Smooth muscle cell (in vitro differentiated cells): ENCODE results near the gene SLC25A51. TPM values are rescaled to one million over a fixed set of nuclear protein-coding genes. Genes with fewer than 3 reads are reported as not detected.

Experiments
- DNase-seq: peaks from one replicate; lab custom pipeline; 2025; ENCODE audit not compliant: unreplicated experiment; lab: John Stamatoyannopoulos, UW
- H2AFZ ChIP-seq: fragments of 200-600 bp; sonication (generic); 2 replicates; pipeline ENCODE4 v1.6.0; 2016; ENCODE audit warnings: antibody characterized with exemption, low read depth, mild to moderate bottlenecking
- H3F3A ChIP-seq: fragments of 200-600 bp; sonication (generic); 2 replicates; pipeline ENCODE4 v1.6.0; 2017; ENCODE audit warnings: antibody characterized with exemption, low read depth
- H3K27ac ChIP-seq: fragments of 200-600 bp; sonication (generic); 2 replicates; pipeline ENCODE4 v1.5.1; 2016; ENCODE audit warnings: low read depth, mild to moderate bottlenecking
- H3K27me3 ChIP-seq: fragments of 200-600 bp; sonication (generic); 2 replicates; pipeline ENCODE4 v1.6.1; 2016; ENCODE audit warnings: low read depth, mild to moderate bottlenecking
- H3K36me3 ChIP-seq: fragments of 200-600 bp; sonication (generic); 2 replicates; pipeline ENCODE4 v1.5.1; 2016; ENCODE audit warnings: low read depth
- H3K4me1 ChIP-seq: fragments of 200-600 bp; sonication (generic); 2 replicates; pipeline ENCODE4 v1.5.1; 2016; ENCODE audit warnings: low read depth
- H3K4me2 ChIP-seq: fragments of 200-600 bp; sonication (generic); 2 replicates; pipeline ENCODE4 v1.6.0; 2016; ENCODE audit warnings: mild to moderate bottlenecking
- H3K4me3 ChIP-seq: fragments of 200-600 bp; sonication (generic); 2 replicates; pipeline ENCODE4 v1.5.1; 2016; ENCODE audit warnings: mild to moderate bottlenecking
- H3K79me2 ChIP-seq: fragments of 200-600 bp; sonication (generic); 2 replicates; pipeline ENCODE4 v1.6.0; 2016; ENCODE audit warnings: low read depth, mild to moderate bottlenecking
- H3K9ac ChIP-seq: fragments of 200-600 bp; sonication (generic); 2 replicates; pipeline ENCODE4 v1.6.0; 2016; ENCODE audit warnings: low read depth
- H3K9me3 ChIP-seq: fragments of 200-600 bp; sonication (generic); replicated peaks from 2 replicates; pipeline ENCODE4 v1.5.1; 2016; ENCODE audit warnings: low read depth
- H4K20me1 ChIP-seq: fragments of 200-600 bp; sonication (generic); 2 replicates; pipeline ENCODE4 v1.6.0; 2016; ENCODE audit warnings: low read depth
- WGBS: methylation state at CpG from one replicate; pipeline ENCODE4 v1.1.7; 2016; ENCODE audit warnings: low lambda C conversion rate; 5-methylcytosine and 5-hydroxymethylcytosine counted together
- polyA plus RNA-seq: library from polyadenylated mRNA; unstranded; fragments of >200 nt; fragmentation: Nextera tagmentation; extraction: Ambion mirVana; gene quantifications from 2 replicates; pipeline ENCODE4 v1.2.1, GENCODE V29; 2016
- total RNA-seq: library from RNA; depleted of rRNA; stranded (reverse); fragments of >200 nt; gene quantifications from 2 replicates; pipeline ENCODE4 v1.2.3, GENCODE V29; 2014
- TF ChIP-seq, protein P1 (sequence below): fragments of 200-600 bp; sonication (generic); IDR thresholded peaks from 2 replicates; pipeline ENCODE4 v1.5.1; 2017; ENCODE audit warnings: borderline replicate concordance, mild to moderate bottlenecking, antibody characterized with exemption; ENCODE audit not compliant: insufficient read depth, poor library complexity, severe bottlenecking

The SLC25A51 gene
- total and polyA plus RNA-seq, 2 experiments from 2014 or later: 6.5 to 32.0 TPM

DNA sequence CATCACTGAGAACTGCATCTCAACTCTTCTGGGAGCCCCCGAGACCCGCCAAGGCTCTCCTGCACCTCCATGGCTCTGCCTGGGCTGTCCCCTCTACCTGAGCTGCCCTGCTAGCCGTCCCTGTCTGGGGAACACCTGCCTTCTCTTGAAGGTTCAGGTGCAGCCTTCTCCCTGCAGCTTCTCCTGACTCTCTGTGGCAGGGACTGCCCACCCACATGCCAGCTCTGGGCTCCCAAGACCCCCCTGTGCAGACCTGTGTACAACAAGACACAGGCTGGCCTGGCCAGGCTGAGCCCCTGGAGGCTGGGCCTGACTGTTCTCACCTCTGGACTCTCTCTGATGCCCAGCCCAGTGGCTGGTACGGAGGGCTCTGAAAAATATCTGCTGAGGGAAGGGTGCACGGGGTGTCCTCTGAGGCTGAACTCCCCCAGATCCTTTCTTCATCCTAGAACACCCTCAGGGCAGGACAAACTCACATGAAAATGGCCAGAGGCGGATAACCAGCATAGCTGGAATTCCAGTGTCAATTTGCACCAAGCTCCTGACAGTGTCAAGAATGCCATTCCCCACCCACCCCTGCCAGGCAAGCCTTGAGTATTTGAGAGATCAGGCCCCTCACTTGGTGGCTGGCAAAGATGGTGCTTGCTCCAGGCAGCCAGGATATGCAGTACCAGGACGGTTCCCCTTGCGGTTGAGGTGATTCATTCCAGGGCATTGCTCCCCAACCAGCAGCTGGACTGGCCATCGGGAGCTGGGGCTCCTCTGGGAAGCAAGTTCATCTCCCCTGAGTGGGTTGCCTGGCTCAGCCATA is 40.9 kb upstream of the SLC25A51 start:
- Histone ChIP-seq H2AFZ (no peak overlapping the region), H3K27me3 (no peaks in the 10 kb centered on the region), H3K4me3 (no peak overlapping the region), H3K4me1 (peaks cover 23% of the 10 kb centered on the region), H3K9ac (no peak overlapping the region), H4K20me1 (no peaks in the 10 kb centered on the region), H3K27ac (peak overlapping the region; percentile 82), H3K9me3 (no peaks in the 10 kb centered on the region), H3K79me2 (peaks cover 4% of the 10 kb centered on the region), H3K36me3 (no peaks in the 10 kb centered on the region), H3K4me2 (peak overlapping the region; percentile 57), H3F3A (peaks cover 20% of the 10 kb centered on the region)
- WGBS: 66% methylated on average over 9 of the region's 9 CpGs
- DNase-seq: no peak
- TF ChIP-seq, protein P1, sequence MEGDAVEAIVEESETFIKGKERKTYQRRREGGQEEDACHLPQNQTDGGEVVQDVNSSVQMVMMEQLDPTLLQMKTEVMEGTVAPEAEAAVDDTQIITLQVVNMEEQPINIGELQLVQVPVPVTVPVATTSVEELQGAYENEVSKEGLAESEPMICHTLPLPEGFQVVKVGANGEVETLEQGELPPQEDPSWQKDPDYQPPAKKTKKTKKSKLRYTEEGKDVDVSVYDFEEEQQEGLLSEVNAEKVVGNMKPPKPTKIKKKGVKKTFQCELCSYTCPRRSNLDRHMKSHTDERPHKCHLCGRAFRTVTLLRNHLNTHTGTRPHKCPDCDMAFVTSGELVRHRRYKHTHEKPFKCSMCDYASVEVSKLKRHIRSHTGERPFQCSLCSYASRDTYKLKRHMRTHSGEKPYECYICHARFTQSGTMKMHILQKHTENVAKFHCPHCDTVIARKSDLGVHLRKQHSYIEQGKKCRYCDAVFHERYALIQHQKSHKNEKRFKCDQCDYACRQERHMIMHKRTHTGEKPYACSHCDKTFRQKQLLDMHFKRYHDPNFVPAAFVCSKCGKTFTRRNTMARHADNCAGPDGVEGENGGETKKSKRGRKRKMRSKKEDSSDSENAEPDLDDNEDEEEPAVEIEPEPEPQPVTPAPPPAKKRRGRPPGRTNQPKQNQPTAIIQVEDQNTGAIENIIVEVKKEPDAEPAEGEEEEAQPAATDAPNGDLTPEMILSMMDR: no peak

DNA sequence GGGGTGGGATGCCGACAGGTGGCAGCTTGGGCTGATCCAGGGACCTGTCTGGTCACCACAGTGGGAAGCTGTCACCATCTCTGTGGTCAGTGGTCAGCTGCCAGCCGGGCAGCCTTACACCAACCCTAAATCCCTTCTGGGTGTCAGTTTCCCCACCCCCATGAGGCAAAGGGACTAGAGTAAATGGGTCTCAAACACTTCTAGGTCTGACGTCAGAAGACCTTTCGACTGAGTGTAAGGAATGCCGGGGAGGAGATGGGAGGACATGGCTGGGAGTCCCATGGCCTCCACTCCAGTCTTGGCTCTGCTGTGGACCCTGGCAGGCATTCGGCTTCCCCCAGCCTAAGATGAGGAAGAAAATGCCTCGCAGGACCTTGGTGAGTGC is 40.3 kb upstream of the SLC25A51 start:
- H3K4me3 ChIP-seq: no peak overlapping the region
- no peaks in the 10 kb centered on the region for H3K36me3 ChIP-seq
- TF ChIP-seq, protein P1: no peak
- no peak for DNase-seq
- H3K27me3 ChIP-seq: no peaks in the 10 kb centered on the region
- no peaks in the 10 kb centered on the region for H3K9me3 ChIP-seq
- H3K9ac ChIP-seq: no peak overlapping the region
- H3K4me1 ChIP-seq: peaks cover 24% of the 10 kb centered on the region
- H3K79me2 ChIP-seq: peaks cover 4% of the 10 kb centered on the region
- H4K20me1 ChIP-seq: no peaks in the 10 kb centered on the region
- H3F3A ChIP-seq: peaks cover 26% of the 10 kb centered on the region
- WGBS: 56% methylated on average over 7 of the region's 7 CpGs
- peak overlapping the region; percentile 57 for H3K4me2 ChIP-seq
- no peak overlapping the region for H2AFZ ChIP-seq
- H3K27ac ChIP-seq: peak overlapping the region; percentile 82

DNA sequence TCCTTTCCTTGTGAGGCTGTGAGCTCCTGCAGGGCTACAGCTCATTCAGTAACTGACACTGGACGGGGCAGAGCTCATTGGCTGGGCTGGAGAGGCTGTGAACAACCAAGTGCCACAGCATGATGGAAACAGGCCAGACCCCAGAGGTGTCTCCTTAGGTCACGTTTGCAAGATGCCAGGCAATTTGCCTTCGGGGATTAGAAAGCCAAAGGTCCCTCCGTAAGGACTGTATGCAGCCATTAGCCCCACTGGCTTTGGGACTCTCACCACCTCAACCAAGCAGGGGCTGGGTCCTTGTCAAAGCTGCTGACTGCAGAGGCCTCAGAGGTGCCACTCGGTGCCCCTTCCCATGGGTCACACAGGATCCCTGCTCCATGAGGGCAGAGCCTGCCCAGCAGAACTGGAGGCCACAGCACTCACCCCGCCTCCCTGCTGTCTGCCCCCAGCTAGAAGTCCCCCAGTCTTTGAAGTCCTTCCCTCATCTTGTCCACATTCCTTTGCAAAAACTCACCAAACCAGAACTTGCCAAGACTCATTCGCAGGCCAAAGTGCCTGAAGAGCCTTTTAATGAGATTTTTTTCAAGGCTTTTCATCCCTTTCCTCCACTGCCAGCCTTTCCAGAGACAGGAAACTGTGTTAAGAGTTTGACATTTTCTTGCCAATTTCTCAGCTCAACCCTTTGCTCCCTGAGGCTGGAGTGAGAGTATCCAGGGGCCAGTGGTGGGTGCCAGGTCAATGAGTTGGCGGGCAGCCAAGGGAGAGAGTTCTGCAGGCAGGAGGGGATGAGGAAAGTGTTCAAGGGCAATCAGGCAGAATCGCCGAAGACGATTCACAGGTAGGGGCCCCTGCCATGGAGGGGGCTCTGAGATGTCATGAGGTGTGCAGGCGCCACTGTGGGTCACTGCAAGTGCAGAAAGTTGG is 39.7 kb upstream of the SLC25A51 start:
- H4K20me1 ChIP-seq: no peaks in the 10 kb centered on the region
- no peaks in the 10 kb centered on the region for H3K9me3 ChIP-seq
- H3K27me3 ChIP-seq: no peaks in the 10 kb centered on the region
- H3K4me3 ChIP-seq: no peak overlapping the region
- peak overlapping the region; percentile 57 for H3K4me2 ChIP-seq
- no peak overlapping the region for H2AFZ ChIP-seq
- H3K36me3 ChIP-seq: no peaks in the 10 kb centered on the region
- TF ChIP-seq, protein P1: no peak
- no peak for DNase-seq
- peak overlapping the region; percentile 82 for H3K27ac ChIP-seq
- H3F3A ChIP-seq: peaks cover 33% of the 10 kb centered on the region
- 47% methylated on average over 12 of the region's 12 CpGs for WGBS
- H3K9ac ChIP-seq: no peak overlapping the region
- H3K4me1 ChIP-seq: peaks cover 28% of the 10 kb centered on the region
- H3K79me2 ChIP-seq: peaks cover 4% of the 10 kb centered on the region
